ENCODE data around the gene FAM163B. TPM values are rescaled to one million over a fixed set of nuclear protein-coding genes. Genes with fewer than 3 reads are reported as not detected.

The FAM163B gene
- total RNA-seq, 4 donors from 2014 or later, result not detected

DNA sequence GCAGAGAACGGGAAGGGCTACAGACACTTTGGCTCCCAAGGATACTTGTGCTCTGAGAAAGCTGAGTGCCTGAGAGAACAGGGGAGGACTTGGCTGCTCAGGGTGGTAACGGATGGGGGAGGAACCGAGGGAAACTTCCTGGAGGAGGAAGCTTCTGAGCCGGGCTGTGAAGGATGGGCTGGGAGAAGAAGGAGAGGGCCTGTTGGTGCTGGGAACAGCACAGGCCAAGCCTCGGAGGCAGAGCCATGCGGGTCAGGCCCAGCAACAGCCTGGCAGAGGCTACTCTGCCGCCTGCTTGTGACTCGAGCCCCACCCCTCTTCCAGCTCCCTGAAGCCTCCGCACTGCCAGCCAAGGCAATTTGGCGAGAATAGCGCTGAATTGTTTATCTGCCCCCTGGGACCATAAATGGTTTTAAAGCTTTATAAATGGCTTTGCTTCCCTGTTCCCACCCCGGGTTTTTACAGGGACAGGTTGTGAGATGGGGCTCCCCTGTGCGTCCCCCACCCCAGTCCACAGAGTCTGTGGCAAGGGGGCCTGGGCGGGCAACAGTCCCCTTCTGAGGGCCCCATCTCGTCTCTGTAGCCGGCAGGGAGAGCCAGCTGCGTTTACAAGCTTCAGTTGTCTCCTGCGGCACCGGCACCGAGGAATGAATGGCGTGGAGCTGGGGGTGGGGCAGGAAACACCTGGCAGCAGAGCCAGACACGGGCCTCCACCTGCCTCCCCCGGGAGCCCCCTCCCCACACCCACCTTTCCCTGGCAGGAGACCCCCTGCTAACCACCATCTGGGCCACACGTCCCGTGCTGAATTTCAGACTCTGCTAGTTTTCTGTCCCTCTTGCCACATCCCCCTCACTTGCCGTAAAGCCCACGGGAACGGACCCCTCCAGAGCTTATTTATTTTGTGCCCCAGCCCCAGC is 24.4 kb downstream of the FAM163B start:
- Histone ChIP-seq H3K27me3 (no peaks in the 10 kb centered on the region), H3K36me3 (no peaks in the 10 kb centered on the region), H3K4me3 (no peak overlapping the region), H3K4me1 (peaks cover 0 to 21% (median 4%) of the 10 kb centered on the region in 4 donors), H3K27ac (no peak overlapping the region), H3K9me3 (no peaks in the 10 kb centered on the region)
- no peak for DNase-seq
- TF ChIP-seq, protein P1, sequence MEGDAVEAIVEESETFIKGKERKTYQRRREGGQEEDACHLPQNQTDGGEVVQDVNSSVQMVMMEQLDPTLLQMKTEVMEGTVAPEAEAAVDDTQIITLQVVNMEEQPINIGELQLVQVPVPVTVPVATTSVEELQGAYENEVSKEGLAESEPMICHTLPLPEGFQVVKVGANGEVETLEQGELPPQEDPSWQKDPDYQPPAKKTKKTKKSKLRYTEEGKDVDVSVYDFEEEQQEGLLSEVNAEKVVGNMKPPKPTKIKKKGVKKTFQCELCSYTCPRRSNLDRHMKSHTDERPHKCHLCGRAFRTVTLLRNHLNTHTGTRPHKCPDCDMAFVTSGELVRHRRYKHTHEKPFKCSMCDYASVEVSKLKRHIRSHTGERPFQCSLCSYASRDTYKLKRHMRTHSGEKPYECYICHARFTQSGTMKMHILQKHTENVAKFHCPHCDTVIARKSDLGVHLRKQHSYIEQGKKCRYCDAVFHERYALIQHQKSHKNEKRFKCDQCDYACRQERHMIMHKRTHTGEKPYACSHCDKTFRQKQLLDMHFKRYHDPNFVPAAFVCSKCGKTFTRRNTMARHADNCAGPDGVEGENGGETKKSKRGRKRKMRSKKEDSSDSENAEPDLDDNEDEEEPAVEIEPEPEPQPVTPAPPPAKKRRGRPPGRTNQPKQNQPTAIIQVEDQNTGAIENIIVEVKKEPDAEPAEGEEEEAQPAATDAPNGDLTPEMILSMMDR (IDR thresholded peaks at IDR 0.05), result no peak
- TF ChIP-seq POLR2A (IDR thresholded peaks at IDR 0.05), result no peak

DNA sequence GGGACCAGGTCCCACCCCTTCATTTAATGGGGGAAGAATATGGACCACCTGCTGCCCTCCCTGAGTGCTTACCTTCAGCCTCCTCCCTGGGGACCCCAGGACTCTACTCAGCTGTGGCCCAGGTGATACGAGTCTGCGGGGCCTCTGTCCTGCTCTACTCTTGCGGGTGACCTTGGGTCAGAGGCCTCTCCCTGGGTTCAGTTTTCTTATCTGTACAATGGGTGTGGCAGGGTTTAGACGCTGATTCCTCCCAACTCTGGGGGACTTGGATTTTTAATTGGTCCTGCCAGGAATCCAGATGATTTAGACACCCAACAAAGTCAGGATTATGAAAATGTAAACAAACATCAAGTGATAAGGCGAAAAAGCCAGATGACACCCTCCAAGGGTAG is 25.0 kb downstream of the FAM163B start:
- H3K27ac ChIP-seq, result no peak overlapping the region
- TF ChIP-seq, protein P1 (IDR thresholded peaks at IDR 0.05), result no peak
- TF ChIP-seq POLR2A (IDR thresholded peaks at IDR 0.05), result no peak
- peaks cover 0 to 21% (median 4%) of the 10 kb centered on the region in 4 donors for H3K4me1 ChIP-seq
- H3K36me3 ChIP-seq, result no peaks in the 10 kb centered on the region
- DNase-seq, result no peak
- H3K4me3 ChIP-seq, result no peak overlapping the region
- H3K27me3 ChIP-seq, result no peaks in the 10 kb centered on the region
- no peaks in the 10 kb centered on the region for H3K9me3 ChIP-seq

DNA sequence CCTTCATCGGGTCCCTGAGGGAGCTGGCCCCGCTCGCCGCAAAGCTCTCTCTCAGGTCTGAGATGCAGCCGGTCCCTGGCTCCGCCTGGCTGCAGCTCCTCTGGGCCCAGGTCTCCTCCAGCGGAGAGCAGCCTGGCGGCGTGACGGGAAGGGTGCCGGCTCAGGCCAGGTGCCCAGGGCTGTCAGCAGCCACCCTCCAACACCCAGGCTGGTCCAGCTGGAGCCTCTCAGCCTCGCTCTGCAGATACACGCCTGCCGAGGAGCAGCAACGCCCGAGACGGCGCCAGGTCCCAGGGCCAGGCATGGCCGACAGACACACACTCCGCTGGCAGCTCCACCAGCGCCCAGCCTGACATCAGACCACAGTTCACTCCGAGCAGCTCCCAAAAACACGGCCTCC is 25.6 kb downstream of the FAM163B start:
- Histone ChIP-seq H3K4me3 (no peak overlapping the region), H3K27me3 (no peaks in the 10 kb centered on the region), H3K9me3 (no peaks in the 10 kb centered on the region), H3K36me3 (no peaks in the 10 kb centered on the region), H3K27ac (no peak overlapping the region), H3K4me1 (peaks cover 0 to 21% (median 4%) of the 10 kb centered on the region in 4 donors)
- DNase-seq, result no peak
- TF ChIP-seq, protein P1 (IDR thresholded peaks at IDR 0.05), result no peak
- TF ChIP-seq POLR2A (IDR thresholded peaks at IDR 0.05), result no peak

DNA sequence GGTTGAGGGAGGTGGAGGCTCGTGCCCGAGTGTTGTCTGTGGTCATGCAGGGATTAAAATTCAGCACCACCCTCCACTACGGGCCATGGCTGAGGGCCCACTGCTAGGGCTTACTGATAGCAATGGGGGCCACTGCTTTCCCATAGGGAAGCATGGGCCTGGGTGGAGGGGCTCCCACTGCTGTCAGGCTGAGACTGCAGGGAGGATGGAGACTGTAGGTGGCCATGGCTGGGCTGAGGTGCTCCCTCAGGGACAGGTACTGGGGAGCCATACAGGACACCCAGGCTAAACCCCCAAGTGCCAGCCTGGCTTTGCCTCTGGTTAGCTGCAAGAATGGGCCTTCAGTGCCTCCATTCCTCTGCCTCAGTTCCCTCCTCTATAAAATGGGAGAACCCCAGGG is 26.1 kb downstream of the FAM163B start:
- H3K9me3 ChIP-seq, result no peaks in the 10 kb centered on the region
- H3K36me3 ChIP-seq, result no peaks in the 10 kb centered on the region
- DNase-seq, result no peak
- H3K27me3 ChIP-seq, result no peaks in the 10 kb centered on the region
- TF ChIP-seq, protein P1 (IDR thresholded peaks at IDR 0.05), result no peak
- no peak for TF ChIP-seq POLR2A (IDR thresholded peaks at IDR 0.05)
- peaks cover 0 to 21% (median 4%) of the 10 kb centered on the region in 4 donors for H3K4me1 ChIP-seq
- H3K4me3 ChIP-seq, result no peak overlapping the region
- H3K27ac ChIP-seq, result no peak overlapping the region

DNA sequence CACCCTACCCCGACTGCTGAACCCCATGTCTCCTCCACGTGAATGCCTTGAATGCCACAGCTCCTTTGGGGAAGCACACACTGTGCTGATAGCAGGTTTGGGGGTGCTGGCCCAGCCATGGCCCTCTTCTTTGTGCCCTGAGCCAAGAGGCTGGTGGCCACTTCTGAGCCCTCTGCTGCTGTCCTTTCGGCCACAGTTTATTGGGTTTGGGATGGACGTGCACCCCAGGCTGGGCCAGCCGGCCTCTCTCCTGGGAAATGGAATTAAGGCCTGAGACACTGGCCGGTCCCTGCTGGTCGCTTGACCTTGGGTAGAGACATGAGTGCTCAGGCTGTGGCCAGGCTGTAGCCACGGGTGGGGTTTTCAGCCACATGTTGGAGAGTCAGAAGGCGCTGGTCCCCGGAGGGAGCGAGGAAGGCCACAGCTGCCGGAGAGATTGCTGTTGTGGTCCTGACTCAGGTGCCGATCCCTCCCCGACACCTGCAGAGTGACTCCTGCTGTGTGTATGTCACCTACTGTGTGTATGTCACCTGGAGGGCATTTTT is 26.6 kb downstream of the FAM163B start:
- Histone ChIP-seq H3K9me3 (no peaks in the 10 kb centered on the region), H3K27me3 (no peaks in the 10 kb centered on the region), H3K36me3 (no peaks in the 10 kb centered on the region), H3K4me1 (peaks cover 0 to 21% (median 4%) of the 10 kb centered on the region in 4 donors), H3K4me3 (no peak overlapping the region), H3K27ac (peak overlapping the region in 1 of 4 donors; percentile 25)
- no peak for TF ChIP-seq POLR2A (IDR thresholded peaks at IDR 0.05)
- no peak for DNase-seq
